Measurements from ENCODE around the gene CD164L2. TPM values are rescaled to one million over a fixed set of nuclear protein-coding genes. Genes with fewer than 3 reads are reported as not detected.

The CD164L2 gene
- total RNA-seq: not detected in 2 replicates

GRCh38 chr1:27383039-27383605, at the start of gene CD164L2:
CD164L2 (minus strand) TSS chr1:27383333; CDS start chr1:27383239, 94 bp downstream.

GRCh38 chr1:27392096-27392777, 9.1 kb upstream of the CD164L2 start, which contains the start of gene GPR3:
GPR3 (plus strand) TSS chr1:27392622; CDS start chr1:27393799, 1,177 bp downstream.

GRCh38 chr1:27374362-27375086, 8.6 kb downstream of the CD164L2 start, which contains the start of gene FCN3:
FCN3 (minus strand) TSS chr1:27374824; CDS start chr1:27374818, 6 bp downstream.

GRCh38 chr1:27366411-27367159, 16.5 kb downstream of the CD164L2 start, which contains the start of gene MAP3K6:
MAP3K6 (minus strand) TSS chr1:27366961; CDS start chr1:27366597, 364 bp downstream.

GRCh38 chr1:27341525-27342252, 41.4 kb downstream of the CD164L2 start, which contains the start of gene SYTL1:
SYTL1 (plus strand) TSS chr1:27342022; CDS start chr1:27345335, 3,313 bp downstream.

Other genes starting within 250 kb of the CD164L2 start
- 18.6 and 24.7 TPM in 2 replicates for gene SLC9A1, start 228.2 kb downstream of the CD164L2 start, total RNA-seq
- 22.1 and 24.4 TPM in 2 replicates for gene WDTC1, start 148.7 kb downstream of the CD164L2 start, total RNA-seq
- gene TMEM222, start 61.2 kb downstream of the CD164L2 start, total RNA-seq: 28.5 and 32.5 TPM in 2 replicates
- gene SYTL1, start 41.3 kb downstream of the CD164L2 start, total RNA-seq: 0.32 and 2.2 TPM in 2 replicates
- gene MAP3K6, start 16.4 kb downstream of the CD164L2 start, total RNA-seq: 11.8 and 16.0 TPM in 2 replicates
- gene FCN3, start 8.5 kb downstream of the CD164L2 start, total RNA-seq: not detected in 2 replicates
- 2.2 and 2.8 TPM in 2 replicates for gene GPR3, start 9.3 kb upstream of the CD164L2 start, total RNA-seq
- gene WASF2, start 106.8 kb upstream of the CD164L2 start, total RNA-seq: 28.8 and 54.2 TPM in 2 replicates
- 5.2 and 10.5 TPM in 2 replicates for gene AHDC1, start 220.8 kb upstream of the CD164L2 start, total RNA-seq

Data from epithelial cell of alveolus of lung (primary cell).